GM12865 (cell line): Measurements from ENCODE around the gene SPESP1.

ENCODE experiments used
- DNase-seq: peaks from one replicate; pipeline ENCODE4 v3.0.0; 2010; ENCODE audit warnings: low read depth
- H3K4me3 ChIP-seq: 2 replicates; pipeline ENCODE4 v1.5.1; 2011; ENCODE audit warnings: mild to moderate bottlenecking, low read depth, low read length, control low read depth
- CTCF ChIP-seq: IDR thresholded peaks from 2 replicates; pipeline ENCODE4 v1.5.1; 2011; ENCODE audit warnings: low read length, control low read depth, low read depth, inconsistent platforms; ENCODE audit not compliant: insufficient read depth; ENCODE audit errors: missing control alignments

The SPESP1 gene

GRCh38 chr15:68924866-68925560 is 5.3 kb upstream of the SPESP1 start:
- peak; percentile 59 for DNase-seq
- TF ChIP-seq CTCF, result peak; percentile 71
- no peak overlapping the region for H3K4me3 ChIP-seq

DNA sequence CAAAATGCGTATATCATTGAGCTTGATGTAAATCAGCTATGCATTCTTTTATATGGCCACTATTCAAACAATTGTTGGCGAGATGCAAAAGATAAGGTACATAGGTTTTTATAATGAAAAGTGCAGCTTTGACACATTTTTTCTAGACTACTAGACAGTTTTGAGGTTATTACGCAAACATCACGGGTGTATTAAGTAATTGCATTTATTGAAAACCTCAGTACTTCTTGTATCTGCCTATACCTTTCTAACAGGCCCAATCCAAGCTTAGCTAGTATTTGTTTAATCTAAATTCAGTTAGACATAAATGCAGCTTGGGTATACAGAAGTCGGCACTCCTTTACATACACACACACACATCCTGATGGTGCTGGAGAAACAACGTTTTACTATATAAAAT is 2.7 kb downstream of the SPESP1 start:
- DNase-seq, result no peak
- H3K4me3 ChIP-seq, result no peak overlapping the region
- no peak for TF ChIP-seq CTCF

GRCh38 chr15:68934341-68934740 is 4.0 kb downstream of the SPESP1 start:
- no peak overlapping the region for H3K4me3 ChIP-seq
- TF ChIP-seq CTCF, result no peak
- DNase-seq, result no peak

DNA sequence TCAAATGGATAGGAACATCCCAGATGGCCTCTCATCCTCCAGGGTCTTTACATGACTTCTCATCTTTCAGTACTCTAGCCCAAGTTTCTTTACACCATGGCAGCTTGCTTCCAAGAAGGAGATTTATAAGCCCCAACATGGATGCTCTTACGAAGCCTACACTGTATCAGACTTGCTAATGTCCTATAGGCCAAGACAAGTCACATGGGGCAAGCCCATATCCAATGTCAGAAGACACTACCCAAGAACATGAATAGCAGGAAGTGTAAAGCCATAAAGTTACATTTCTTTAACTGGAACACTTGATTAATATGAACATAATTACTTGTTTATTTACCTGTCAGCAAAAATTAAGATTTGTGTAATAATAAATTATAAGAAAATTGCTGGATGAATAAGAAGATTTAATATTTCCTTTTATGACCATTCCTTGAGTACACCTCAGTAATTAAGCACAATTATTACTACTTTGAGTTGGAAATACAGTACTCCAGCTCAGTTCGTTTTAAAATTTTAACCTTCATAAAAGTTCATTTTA is 5.1 kb downstream of the SPESP1 start:
- DNase-seq, result no peak
- H3K4me3 ChIP-seq, result no peak overlapping the region
- no peak for TF ChIP-seq CTCF

- TF ChIP-seq CTCF, result no peak
- DNase-seq, result no peak
- H3K4me3 ChIP-seq, result no peak overlapping the region
Measured at GRCh38 chr15:68939501-68939900, 9.2 kb downstream of the SPESP1 start.

DNA sequence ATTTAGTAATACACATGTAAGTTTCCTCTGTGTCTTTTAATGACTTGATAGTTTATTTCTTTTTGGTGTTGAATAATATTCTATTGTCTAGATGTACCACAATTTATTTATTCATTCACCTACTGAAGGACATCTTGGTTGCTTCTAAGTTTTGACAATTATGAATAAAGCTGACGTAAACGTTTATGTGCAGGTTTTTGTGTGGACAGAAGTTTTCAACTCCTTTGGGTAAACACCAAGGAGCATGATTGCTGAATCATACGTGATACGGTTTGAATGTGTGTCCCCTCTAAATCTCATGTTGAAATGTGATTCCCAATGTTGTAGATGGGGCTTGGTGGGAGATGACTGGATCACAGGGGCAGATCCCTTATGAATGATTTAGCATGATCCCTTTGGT is 21.5 kb downstream of the SPESP1 start:
- DNase-seq, result no peak
- no peak overlapping the region for H3K4me3 ChIP-seq
- no peak for TF ChIP-seq CTCF

GRCh38 chr15:68957696-68958095 is 27.4 kb downstream of the SPESP1 start:
- DNase-seq, result no peak
- H3K4me3 ChIP-seq, result no peak overlapping the region
- no peak for TF ChIP-seq CTCF
